ENCODE data around the gene PER2.
"Not testable (repeated sequence)": the region's sequence is repeated elsewhere in the genome, so short reads cannot be mapped to it uniquely, and the experiment has no call there.

PER2 gene

GRCh38 chr2:238274152-238274865, 14.1 kb downstream of the PER2 start:
- no peak overlapping the region for H3K27ac ChIP-seq
- TF ChIP-seq, protein P1, sequence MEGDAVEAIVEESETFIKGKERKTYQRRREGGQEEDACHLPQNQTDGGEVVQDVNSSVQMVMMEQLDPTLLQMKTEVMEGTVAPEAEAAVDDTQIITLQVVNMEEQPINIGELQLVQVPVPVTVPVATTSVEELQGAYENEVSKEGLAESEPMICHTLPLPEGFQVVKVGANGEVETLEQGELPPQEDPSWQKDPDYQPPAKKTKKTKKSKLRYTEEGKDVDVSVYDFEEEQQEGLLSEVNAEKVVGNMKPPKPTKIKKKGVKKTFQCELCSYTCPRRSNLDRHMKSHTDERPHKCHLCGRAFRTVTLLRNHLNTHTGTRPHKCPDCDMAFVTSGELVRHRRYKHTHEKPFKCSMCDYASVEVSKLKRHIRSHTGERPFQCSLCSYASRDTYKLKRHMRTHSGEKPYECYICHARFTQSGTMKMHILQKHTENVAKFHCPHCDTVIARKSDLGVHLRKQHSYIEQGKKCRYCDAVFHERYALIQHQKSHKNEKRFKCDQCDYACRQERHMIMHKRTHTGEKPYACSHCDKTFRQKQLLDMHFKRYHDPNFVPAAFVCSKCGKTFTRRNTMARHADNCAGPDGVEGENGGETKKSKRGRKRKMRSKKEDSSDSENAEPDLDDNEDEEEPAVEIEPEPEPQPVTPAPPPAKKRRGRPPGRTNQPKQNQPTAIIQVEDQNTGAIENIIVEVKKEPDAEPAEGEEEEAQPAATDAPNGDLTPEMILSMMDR (conservative IDR thresholded peaks at IDR 0.05): no peak

- not testable (repeated sequence) for H3K27ac ChIP-seq
These were observed 15.0 kb downstream of the PER2 start for GRCh38 chr2:238273433-238273832.

DNA sequence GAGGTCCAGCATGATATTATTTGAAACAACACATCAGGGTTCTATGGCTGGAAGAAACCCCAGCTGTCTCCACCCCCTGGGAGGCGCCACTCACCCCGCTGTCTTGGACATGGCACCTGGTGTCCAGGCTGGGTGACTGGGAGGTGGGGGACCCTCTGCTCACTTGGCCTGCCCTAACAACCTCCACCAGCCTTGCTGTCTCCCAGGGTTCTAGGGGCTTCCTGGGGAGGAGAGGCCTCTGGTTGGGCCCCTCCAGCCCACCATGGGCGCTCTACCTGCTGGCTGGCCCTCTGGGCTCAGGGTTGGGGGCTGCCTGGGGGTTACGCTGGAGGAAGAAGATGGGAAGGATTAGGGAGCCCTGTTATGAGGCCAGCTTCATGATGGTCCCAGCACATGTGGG, 16.3 kb downstream of the PER2 start:
- TF ChIP-seq, protein P1 (conservative IDR thresholded peaks at IDR 0.05): no peak
- no peak overlapping the region for H3K27ac ChIP-seq

- not testable (repeated sequence) for H3K27ac ChIP-seq
These were observed 16.7 kb downstream of the PER2 start for GRCh38 chr2:238271686-238272085.

GRCh38 chr2:238271061-238271554, 17.3 kb downstream of the PER2 start:
- TF ChIP-seq, protein P1 (conservative IDR thresholded peaks at IDR 0.05): no peak
- H3K27ac ChIP-seq: no peak overlapping the region

DNA sequence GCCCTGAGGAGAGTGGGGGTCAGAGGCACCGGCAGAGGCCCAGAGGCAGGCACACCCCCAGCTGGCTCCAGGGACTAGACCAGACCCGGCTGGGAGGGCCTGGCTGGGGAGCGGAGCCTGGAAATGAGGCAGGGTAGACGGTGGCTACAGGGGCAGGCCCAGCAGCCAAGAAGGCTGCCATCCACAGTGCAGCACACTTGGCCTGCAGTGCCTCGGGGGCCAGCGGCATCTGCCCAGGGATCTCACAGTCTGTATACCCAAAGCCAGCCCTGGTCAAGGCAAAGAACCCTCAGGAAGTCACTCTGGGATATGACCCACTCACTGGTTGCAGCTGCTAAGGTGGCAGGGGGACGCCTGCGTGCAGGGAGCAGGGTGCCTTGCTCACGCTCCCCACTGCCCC, 17.8 kb downstream of the PER2 start:
- TF ChIP-seq, protein P1 (conservative IDR thresholded peaks at IDR 0.05): no peak
- H3K27ac ChIP-seq: no peak overlapping the region

DNA sequence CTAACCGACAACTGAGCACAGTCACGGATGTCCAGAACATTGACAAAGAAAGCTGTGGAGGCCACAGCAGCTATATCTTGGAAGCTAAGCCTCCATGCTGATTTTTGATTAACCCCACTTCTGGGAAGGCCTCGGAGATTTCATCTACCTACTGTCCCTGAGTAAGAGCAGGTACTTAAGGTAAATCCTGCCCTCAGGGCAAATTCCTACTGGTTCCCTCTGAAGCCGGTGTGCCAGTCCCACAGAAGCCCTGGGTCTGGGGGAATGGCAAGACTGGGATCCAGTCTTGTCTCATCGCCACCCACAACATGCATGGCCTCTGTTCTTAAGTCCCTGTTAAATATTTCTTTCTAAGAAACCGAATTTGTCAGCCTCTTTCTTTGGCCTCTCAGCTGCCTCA, 18.7 kb downstream of the PER2 start:
- H3K27ac ChIP-seq: no peak overlapping the region
- TF ChIP-seq, protein P1 (conservative IDR thresholded peaks at IDR 0.05): no peak

- TF ChIP-seq, protein P1 (conservative IDR thresholded peaks at IDR 0.05): no peak
- H3K27ac ChIP-seq: no peak overlapping the region
These were observed 20.3 kb downstream of the PER2 start for GRCh38 chr2:238267884-238268680.

Data from VCaP (cell line).